Skin of body (tissue), 2 donors: ENCODE results near the gene C17orf67. TPM values are rescaled to one million over a fixed set of nuclear protein-coding genes. Genes with fewer than 3 reads are reported as not detected.

Experiments
- DNase-seq: peaks from one replicate; lab custom pipeline; 2025; lab: John Stamatoyannopoulos, UW
- total RNA-seq: library from RNA; depleted of rRNA; stranded (reverse); fragments of >200 nt; gene quantifications from one replicate; pipeline ENCODE4 v1.2.3, GENCODE V29; 2014

C17orf67 gene
- 0.79 TPM for total RNA-seq

GRCh38 chr17:56833809-56834379 is at the start of gene C17orf67, which contains the start of gene DGKE:
TSS of gene C17orf67 (minus strand) at chr17:56833920. CDS start at chr17:56815810, 18,110 bp downstream.
TSS of gene DGKE (plus strand) at chr17:56834151. CDS start at chr17:56834796, 645 bp downstream.
- DNase-seq: peak; percentile 88

- no peak for DNase-seq
Observed at GRCh38 chr17:56881685-56882295, 48.1 kb upstream of the C17orf67 start.

- DNase-seq: no peak
Observed at GRCh38 chr17:56880571-56880970, 46.9 kb upstream of the C17orf67 start.

- DNase-seq: no peak
Observed at GRCh38 chr17:56880133-56880532, 46.4 kb upstream of the C17orf67 start.

GRCh38 chr17:56879280-56879679 is 45.6 kb upstream of the C17orf67 start:
- no peak for DNase-seq

GRCh38 chr17:56876766-56877179 is 43.1 kb upstream of the C17orf67 start:
- no peak for DNase-seq

- DNase-seq: no peak
Observed at GRCh38 chr17:56870081-56870651, 36.4 kb upstream of the C17orf67 start.

- no peak for DNase-seq
Observed at GRCh38 chr17:56868716-56869115, 35.0 kb upstream of the C17orf67 start.

GRCh38 chr17:56867948-56868376 is 34.2 kb upstream of the C17orf67 start:
- no peak for DNase-seq

GRCh38 chr17:56866496-56866895 is 32.8 kb upstream of the C17orf67 start:
- no peak for DNase-seq

- DNase-seq: no peak
Observed at GRCh38 chr17:56866076-56866475, 32.4 kb upstream of the C17orf67 start.

GRCh38 chr17:56863974-56864373 is 30.3 kb upstream of the C17orf67 start:
- no peak for DNase-seq

- no peak for DNase-seq
Observed at GRCh38 chr17:56861899-56862298, 28.2 kb upstream of the C17orf67 start.

- no peak for DNase-seq
Observed at GRCh38 chr17:56851008-56851407, 17.3 kb upstream of the C17orf67 start.

GRCh38 chr17:56850591-56850990 is 16.9 kb upstream of the C17orf67 start:
- no peak for DNase-seq

GRCh38 chr17:56849131-56849530 is 15.4 kb upstream of the C17orf67 start:
- DNase-seq: no peak

GRCh38 chr17:56847106-56847505 is 13.4 kb upstream of the C17orf67 start:
- DNase-seq: no peak

GRCh38 chr17:56845934-56846333 is 12.2 kb upstream of the C17orf67 start:
- DNase-seq: no peak

GRCh38 chr17:56842577-56842976 is 8.9 kb upstream of the C17orf67 start:
- no peak for DNase-seq

GRCh38 chr17:56838687-56839086 is 5.0 kb upstream of the C17orf67 start:
- no peak for DNase-seq

- DNase-seq: no peak
Observed at GRCh38 chr17:56835264-56835585, 1.5 kb upstream of the C17orf67 start.

- no peak for DNase-seq
Observed at GRCh38 chr17:56834380-56835263, 902 bp upstream of the C17orf67 start.
